Right lobe of liver (tissue), 4 donors: ENCODE measurements around the gene CCDC102A.

Experiments
- POLR2A ChIP-seq: fragments of 450-650 bp; IDR thresholded peaks from one replicate; pipeline ENCODE4 v1.6.1; 2017; ENCODE audit warnings: antibody characterized with exemption, mild to moderate bottlenecking
- TF ChIP-seq, protein P1 (sequence below), 4 donors: fragments of 200-600 bp in 3 of 4; fragments of 450-650 bp in 1 of 4; IDR thresholded peaks; one replicate each; pipeline versions ENCODE4 v1.5.1 to v1.8.0; 2016 to 2022; ENCODE audit warnings: antibody characterized with exemption in 4 of 4, mild to moderate bottlenecking in 2 of 4
- donor health status: DM: no; HTN: no; CAD: no.
- donor health status: DM: no; HTN: no; CAD: no.
- donor health status: DM: no; HTN: yes; CAD: no.

DNA sequence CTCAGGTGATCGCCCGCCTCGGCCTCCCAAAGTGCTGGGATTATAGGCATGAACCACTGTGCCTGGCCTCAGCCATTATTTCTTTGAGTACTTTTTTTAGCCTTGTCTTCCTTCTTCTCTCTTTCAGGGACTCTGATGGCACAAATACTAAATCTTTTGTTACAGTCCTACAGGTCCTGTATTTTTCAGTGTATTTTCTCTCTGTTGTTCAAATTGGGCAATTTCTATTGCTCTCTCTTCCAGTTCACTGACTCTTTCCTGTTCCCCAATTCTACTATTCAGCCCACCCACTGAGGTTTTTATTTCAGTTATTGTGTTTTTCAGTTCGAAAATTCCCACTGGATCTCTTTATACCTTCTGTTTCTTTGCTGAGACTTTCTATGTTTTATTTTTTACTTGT, 42.6 kb downstream of the CCDC102A start:
- TF ChIP-seq POLR2A = no peak
- TF ChIP-seq, protein P1, sequence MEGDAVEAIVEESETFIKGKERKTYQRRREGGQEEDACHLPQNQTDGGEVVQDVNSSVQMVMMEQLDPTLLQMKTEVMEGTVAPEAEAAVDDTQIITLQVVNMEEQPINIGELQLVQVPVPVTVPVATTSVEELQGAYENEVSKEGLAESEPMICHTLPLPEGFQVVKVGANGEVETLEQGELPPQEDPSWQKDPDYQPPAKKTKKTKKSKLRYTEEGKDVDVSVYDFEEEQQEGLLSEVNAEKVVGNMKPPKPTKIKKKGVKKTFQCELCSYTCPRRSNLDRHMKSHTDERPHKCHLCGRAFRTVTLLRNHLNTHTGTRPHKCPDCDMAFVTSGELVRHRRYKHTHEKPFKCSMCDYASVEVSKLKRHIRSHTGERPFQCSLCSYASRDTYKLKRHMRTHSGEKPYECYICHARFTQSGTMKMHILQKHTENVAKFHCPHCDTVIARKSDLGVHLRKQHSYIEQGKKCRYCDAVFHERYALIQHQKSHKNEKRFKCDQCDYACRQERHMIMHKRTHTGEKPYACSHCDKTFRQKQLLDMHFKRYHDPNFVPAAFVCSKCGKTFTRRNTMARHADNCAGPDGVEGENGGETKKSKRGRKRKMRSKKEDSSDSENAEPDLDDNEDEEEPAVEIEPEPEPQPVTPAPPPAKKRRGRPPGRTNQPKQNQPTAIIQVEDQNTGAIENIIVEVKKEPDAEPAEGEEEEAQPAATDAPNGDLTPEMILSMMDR (IDR thresholded peaks at IDR 0.05) = no peak
